NCI-H1105 treated with DMSO at 0.1 percent for 48 hours (cell line): ENCODE results near the gene GSPT1.
"Not testable (repeated sequence)": the region's sequence is repeated elsewhere in the genome, so short reads cannot be mapped to it uniquely, and the experiment has no call there.

Experiments used
- DNase-seq: peaks from one replicate; lab custom pipeline; 2025; lab: John Stamatoyannopoulos, UW

Gene GSPT1

GRCh38 chr16:11857161-11857560 is 58.6 kb downstream of the GSPT1 start:
- DNase-seq = no peak

- DNase-seq = no peak
Measured at GRCh38 chr16:11852092-11852809, 63.5 kb downstream of the GSPT1 start.

GRCh38 chr16:11851294-11852091 is 64.3 kb downstream of the GSPT1 start, which contains the start of gene RSL1D1:
RSL1D1 (minus strand) TSS chr16:11851542; CDS start chr16:11851512, 30 bp downstream.
- peak; percentile 85 for DNase-seq

- DNase-seq = no peak
Measured at GRCh38 chr16:11848842-11849241, 66.9 kb downstream of the GSPT1 start.

- DNase-seq = no peak
Measured at GRCh38 chr16:11844499-11844898, 71.3 kb downstream of the GSPT1 start.

- DNase-seq = no peak
Measured at GRCh38 chr16:11843861-11844260, 71.9 kb downstream of the GSPT1 start.

- no peak for DNase-seq
Measured at GRCh38 chr16:11843206-11843605, 72.5 kb downstream of the GSPT1 start.

- no peak for DNase-seq
Measured at GRCh38 chr16:11841026-11841425, 74.7 kb downstream of the GSPT1 start.

- DNase-seq = no peak
Measured at GRCh38 chr16:11836650-11837244, 79.0 kb downstream of the GSPT1 start.

GRCh38 chr16:11835891-11836649 is 79.7 kb downstream of the GSPT1 start:
- no peak for DNase-seq

GRCh38 chr16:11835309-11835708 is 80.4 kb downstream of the GSPT1 start:
- no peak for DNase-seq

- DNase-seq = no peak
Measured at GRCh38 chr16:11833951-11834695, 81.6 kb downstream of the GSPT1 start.

GRCh38 chr16:11828696-11829095 is 87.1 kb downstream of the GSPT1 start:
- DNase-seq = no peak

- DNase-seq = not testable (repeated sequence)
Measured at GRCh38 chr16:11825520-11826165, 90.1 kb downstream of the GSPT1 start.

GRCh38 chr16:11824362-11824761 is 91.4 kb downstream of the GSPT1 start:
- DNase-seq = no peak

GRCh38 chr16:11823645-11824044 is 92.1 kb downstream of the GSPT1 start:
- not testable (repeated sequence) for DNase-seq

GRCh38 chr16:11819798-11820197 is 96.0 kb downstream of the GSPT1 start:
- no peak for DNase-seq

- not testable (repeated sequence) for DNase-seq
Measured at GRCh38 chr16:11818970-11819369, 96.8 kb downstream of the GSPT1 start.
